ENCODE measurements around the gene SUN1. TPM values are rescaled to one million over a fixed set of nuclear protein-coding genes. Genes with fewer than 3 reads are reported as not detected.

Gene SUN1
- total and polyA plus RNA-seq, 10 of the 15 experiments (the other 5 are each of a cell fraction or from before 2014, with no cell fraction given): 27.8 to 107 (median 65.8) TPM

DNA sequence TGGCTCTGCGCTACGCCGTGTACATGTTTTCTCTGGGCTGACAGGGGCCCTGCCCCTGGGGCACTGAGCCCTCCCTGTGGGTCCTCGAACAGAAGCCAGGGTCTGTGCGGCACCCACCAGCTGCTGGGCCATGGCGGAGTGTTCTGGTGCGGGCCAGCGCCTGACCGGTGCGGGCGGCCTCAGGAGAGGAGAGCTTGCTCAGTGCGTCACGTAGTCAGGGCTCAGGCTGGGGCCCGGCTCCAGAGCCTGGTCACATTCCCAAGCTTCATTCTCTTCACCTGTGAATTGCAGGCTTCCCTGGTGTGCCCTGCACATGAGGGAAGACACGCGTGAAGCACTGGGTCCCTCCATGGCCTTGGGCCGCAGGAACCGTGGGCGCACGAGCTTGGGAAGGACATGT, 59.5 kb downstream of the SUN1 start (continued):
- TF ChIP-seq FOS (IDR thresholded peaks at IDR 0.05; ENCODE audit: borderline replicate concordance, extremely low read depth, insufficient read length): no peak
- no peak for TF ChIP-seq FOXM1 (IDR thresholded peaks at IDR 0.05; ENCODE audit: low read depth, low read length)
- no peak for TF ChIP-seq STAT1 (conservative IDR thresholded peaks at IDR 0.05)

DNA sequence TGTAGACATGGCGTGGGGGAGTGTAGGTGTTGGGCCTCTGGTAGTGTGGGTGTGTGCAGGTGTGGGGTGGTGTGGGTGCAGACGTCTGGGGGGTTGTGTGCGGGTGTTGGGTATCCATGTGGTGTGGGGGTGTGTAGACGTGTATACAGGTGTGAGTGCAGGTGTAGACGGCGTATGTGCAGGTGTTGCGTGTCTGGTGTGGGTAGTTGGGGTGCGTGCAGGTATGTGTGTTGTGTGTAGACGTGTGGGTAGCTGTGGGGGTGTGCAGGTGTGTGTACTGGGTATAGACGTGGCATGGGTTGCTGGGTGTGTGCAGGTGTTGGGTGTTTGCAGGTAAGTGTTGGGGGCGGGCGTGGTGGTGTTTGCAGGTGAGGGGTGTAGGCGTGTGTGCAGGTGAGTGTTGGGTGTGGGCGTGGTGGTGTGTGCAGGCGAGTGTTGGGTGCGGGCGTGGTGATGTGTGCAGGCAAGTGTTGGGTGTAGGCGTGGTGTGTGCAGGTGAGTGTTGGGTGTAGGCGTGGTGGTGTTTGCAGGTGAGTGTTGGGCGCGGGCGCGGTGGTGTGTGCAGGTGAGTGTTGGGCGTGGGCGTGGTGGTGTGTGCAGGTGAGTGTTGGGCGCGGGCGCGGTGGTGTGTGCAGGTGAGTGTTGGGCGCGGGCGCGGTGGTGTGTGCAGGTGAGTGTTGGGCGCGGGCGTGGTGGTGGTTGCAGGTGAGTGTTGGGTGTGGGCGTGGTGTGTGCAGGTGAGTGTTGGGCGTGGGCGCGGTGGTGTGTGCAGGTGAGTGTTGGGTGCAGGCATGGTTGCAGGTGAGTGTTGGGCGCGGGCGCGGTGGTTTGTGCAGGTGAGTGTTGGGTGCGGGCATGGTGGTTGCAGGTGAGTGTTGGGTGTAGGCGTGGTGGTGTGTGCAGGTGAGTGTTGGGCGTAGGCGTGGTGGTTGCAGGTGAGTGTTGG, 60.6 kb downstream of the SUN1 start:
- ChIA-PET SMC1A (ENCODE audit: uncharacterized antibody, unreplicated experiment) (no interaction called here), POLR2A (no interaction called here), RAD21 (ENCODE audit: unreplicated experiment) (no interaction called here), CTCF (no interaction called here)
- no peaks in the 10 kb centered on the region for H3K27me3 ChIP-seq (replicated peaks in 1 of 2; ENCODE audit: control insufficient read depth in 2 of 2, insufficient read depth in 2 of 2, low read length in 1 of 2)
- H3K9ac ChIP-seq (ENCODE audit: control insufficient read depth, insufficient read depth, low read length): no peak overlapping the region
- FAIRE-seq (no peak), DNase-seq (ENCODE audit: low read depth, low spot score) (no peak), ATAC-seq (no peak)
- 95% methylated on average over 42 of the region's 48 CpGs for WGBS (ENCODE audit: insufficient coverage, insufficient replicate concordance, low lambda C conversion rate, missing lambda C conversion rate)
- H3K4me3 ChIP-seq: no peak overlapping the region
- H3K79me2 ChIP-seq (ENCODE audit: control insufficient read depth, insufficient read depth, low read length): no peaks in the 10 kb centered on the region
- in situ Hi-C loops (cut with MboI): no loop called here
- H3K9me3 ChIP-seq (replicated peaks; ENCODE audit: control insufficient read depth, insufficient read depth, low read length): no peaks in the 10 kb centered on the region; the same call in 2 of the 3 replicates
- no peak overlapping the region for H3K4me2 ChIP-seq (ENCODE audit: control insufficient read depth, insufficient read depth)
- H4K20me1 ChIP-seq (ENCODE audit: control insufficient read depth, insufficient read depth): no peaks in the 10 kb centered on the region
- TSS peak; percentile 63 for BruUV-seq (replicated peaks)
- H3K27ac ChIP-seq (ENCODE audit: control insufficient read depth, insufficient read depth): no peak overlapping the region
- no peak overlapping the region for H2AFZ ChIP-seq (ENCODE audit: control insufficient read depth, low read depth, low read length)
- TF ChIP-seq SMARCA5 (IDR thresholded peaks at IDR 0.05): no peak
- TF ChIP-seq POLR2AphosphoS5 (IDR thresholded peaks at IDR 0.05; ENCODE audit: low read length): peak; percentile 43
- TF ChIP-seq, protein P1, sequence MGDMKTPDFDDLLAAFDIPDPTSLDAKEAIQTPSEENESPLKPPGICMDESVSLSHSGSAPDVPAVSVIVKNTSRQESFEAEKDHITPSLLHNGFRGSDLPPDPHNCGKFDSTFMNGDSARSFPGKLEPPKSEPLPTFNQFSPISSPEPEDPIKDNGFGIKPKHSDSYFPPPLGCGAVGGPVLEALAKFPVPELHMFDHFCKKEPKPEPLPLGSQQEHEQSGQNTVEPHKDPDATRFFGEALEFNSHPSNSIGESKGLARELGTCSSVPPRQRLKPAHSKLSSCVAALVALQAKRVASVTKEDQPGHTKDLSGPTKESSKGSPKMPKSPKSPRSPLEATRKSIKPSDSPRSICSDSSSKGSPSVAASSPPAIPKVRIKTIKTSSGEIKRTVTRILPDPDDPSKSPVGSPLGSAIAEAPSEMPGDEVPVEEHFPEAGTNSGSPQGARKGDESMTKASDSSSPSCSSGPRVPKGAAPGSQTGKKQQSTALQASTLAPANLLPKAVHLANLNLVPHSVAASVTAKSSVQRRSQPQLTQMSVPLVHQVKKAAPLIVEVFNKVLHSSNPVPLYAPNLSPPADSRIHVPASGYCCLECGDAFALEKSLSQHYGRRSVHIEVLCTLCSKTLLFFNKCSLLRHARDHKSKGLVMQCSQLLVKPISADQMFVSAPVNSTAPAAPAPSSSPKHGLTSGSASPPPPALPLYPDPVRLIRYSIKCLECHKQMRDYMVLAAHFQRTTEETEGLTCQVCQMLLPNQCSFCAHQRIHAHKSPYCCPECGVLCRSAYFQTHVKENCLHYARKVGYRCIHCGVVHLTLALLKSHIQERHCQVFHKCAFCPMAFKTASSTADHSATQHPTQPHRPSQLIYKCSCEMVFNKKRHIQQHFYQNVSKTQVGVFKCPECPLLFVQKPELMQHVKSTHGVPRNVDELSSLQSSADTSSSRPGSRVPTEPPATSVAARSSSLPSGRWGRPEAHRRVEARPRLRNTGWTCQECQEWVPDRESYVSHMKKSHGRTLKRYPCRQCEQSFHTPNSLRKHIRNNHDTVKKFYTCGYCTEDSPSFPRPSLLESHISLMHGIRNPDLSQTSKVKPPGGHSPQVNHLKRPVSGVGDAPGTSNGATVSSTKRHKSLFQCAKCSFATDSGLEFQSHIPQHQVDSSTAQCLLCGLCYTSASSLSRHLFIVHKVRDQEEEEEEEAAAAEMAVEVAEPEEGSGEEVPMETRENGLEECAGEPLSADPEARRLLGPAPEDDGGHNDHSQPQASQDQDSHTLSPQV (IDR thresholded peaks at IDR 0.05): no peak
- TF ChIP-seq CHD4 (IDR thresholded peaks at IDR 0.05): no peak
- TF ChIP-seq, protein P2, sequence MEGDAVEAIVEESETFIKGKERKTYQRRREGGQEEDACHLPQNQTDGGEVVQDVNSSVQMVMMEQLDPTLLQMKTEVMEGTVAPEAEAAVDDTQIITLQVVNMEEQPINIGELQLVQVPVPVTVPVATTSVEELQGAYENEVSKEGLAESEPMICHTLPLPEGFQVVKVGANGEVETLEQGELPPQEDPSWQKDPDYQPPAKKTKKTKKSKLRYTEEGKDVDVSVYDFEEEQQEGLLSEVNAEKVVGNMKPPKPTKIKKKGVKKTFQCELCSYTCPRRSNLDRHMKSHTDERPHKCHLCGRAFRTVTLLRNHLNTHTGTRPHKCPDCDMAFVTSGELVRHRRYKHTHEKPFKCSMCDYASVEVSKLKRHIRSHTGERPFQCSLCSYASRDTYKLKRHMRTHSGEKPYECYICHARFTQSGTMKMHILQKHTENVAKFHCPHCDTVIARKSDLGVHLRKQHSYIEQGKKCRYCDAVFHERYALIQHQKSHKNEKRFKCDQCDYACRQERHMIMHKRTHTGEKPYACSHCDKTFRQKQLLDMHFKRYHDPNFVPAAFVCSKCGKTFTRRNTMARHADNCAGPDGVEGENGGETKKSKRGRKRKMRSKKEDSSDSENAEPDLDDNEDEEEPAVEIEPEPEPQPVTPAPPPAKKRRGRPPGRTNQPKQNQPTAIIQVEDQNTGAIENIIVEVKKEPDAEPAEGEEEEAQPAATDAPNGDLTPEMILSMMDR (IDR thresholded peaks at IDR 0.05 in 2 of 3, conservative IDR thresholded peaks at IDR 0.05 in 1 of 3; ENCODE audit: control insufficient read depth in 2 of 3, extremely low read depth in 1 of 3, insufficient read depth in 1 of 3, low read depth in 3 of 3, low read length in 3 of 3): no peak
- TF ChIP-seq ZNF622 (IDR thresholded peaks at IDR 0.05): no peak
- peak; percentile 69 for TF ChIP-seq POLR2A (IDR thresholded peaks at IDR 0.05; ENCODE audit: low read depth, low read length)
- no peak for TF ChIP-seq MXI1 (IDR thresholded peaks at IDR 0.05; ENCODE audit: low read depth, low read length)
- no peak for TF ChIP-seq NFIC (IDR thresholded peaks at IDR 0.05; ENCODE audit: low read depth, low read length)
- H3K36me3 ChIP-seq (ENCODE audit: control insufficient read depth in 2 of 2, insufficient read depth in 2 of 2, low read length in 1 of 2): peaks cover 8 to 63% of the 10 kb centered on the region in 2 experiments; a peak in 3 of 4 replicates
- no peaks in the 10 kb centered on the region for H3K4me1 ChIP-seq (ENCODE audit: control insufficient read depth, insufficient read depth, low read length)
- intact Hi-C loops (cut with micrococcal nuclease; ENCODE audit: unreplicated experiment): no loop called here
